Stimulated activated CD8-positive, alpha-beta memory T cell treated with anti-CD3 and anti-CD28 coated beads, Interleukin-12 subunit alpha, Interleukin-12 subunit beta, amount 100 ng/mL, for 24 hours (primary cell): ENCODE data around the gene MEIS2.

Experiments used
- DNase-seq: peaks from one replicate; pipeline ENCODE4 v3.0.0-alpha.2; 2020; ENCODE audit errors: extremely low read depth

The MEIS2 gene

GRCh38 chr15:36936613-36937012, 163.7 kb downstream of the MEIS2 start:
- no peak for DNase-seq

DNA sequence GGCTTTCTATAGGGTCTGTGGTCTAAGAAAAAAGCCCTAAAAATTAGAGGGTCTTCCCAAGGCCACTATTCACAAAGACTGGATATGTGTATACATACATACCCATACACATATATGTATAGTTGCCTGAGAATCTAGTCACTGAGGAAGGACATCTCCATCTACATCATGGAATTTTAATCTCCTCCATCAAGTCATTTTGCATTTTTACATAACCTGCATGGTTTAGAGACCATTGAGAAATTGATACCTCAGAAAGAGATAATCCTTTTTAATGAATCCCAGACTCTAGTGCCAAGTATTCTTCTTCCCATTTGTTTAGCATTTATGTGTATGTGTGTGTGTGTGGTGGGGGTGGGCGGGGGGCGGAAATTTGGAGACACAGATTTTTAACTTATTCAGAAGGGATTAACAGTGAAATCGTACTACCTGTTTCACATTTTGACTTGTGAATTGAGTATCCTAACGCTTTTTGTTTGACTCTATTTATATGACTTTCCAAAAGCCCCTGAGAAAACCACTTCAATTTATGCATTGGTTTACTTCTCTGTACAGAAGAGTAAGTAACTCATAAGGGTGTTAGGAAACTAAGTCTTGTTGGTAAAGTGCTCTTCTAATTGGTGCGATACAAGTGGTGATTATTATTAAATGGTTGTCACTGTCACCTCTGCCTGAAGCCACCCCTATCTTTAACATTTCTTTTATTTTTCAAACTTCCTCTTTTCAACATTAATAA, 166.9 kb downstream of the MEIS2 start:
- DNase-seq: no peak

- DNase-seq: no peak
Measured at GRCh38 chr15:36932070-36932469, 168.3 kb downstream of the MEIS2 start.

- no peak for DNase-seq
Measured at GRCh38 chr15:36931434-36931833, 168.9 kb downstream of the MEIS2 start.

GRCh38 chr15:36926427-36926825, 173.9 kb downstream of the MEIS2 start:
- no peak for DNase-seq

DNA sequence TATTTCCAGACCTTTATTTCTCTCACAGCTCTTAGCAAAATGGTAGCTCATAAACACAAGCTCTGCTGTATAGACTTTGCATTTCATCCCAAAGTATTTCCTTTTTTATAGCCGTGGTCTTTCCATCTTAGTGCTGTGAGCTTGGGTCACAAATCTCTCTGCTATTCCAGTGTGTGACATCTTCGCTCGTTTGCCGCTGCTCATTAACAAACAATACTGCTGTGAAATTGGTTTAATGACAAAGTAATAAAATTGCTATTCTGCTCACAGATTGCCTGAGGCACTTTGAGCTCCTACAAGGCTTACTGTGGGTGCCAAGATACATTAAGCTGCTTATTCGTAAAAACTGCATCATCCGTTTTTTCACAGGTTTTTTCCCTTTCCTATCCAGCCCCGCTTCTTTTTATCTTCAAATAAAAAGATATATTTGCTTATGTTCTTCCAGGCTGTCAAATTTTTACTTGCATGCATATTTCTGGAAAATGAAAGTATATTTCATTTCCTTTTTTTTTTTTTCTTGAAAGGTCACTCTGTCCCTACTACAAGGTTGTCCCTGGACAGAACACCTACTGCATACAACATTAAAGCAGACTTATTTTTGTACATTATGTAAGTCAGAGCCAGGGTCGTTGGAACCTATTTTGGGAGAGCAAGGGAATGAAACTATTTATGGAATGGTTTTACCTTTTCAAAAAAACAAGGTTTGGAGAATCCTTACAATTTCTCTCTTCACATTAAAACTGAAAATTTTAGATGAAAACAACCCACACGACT, 174.5 kb downstream of the MEIS2 start:
- no peak for DNase-seq

- DNase-seq: no peak
Measured at GRCh38 chr15:36925049-36925448, 175.3 kb downstream of the MEIS2 start.

GRCh38 chr15:36924034-36924433, 176.3 kb downstream of the MEIS2 start:
- DNase-seq: no peak

DNA sequence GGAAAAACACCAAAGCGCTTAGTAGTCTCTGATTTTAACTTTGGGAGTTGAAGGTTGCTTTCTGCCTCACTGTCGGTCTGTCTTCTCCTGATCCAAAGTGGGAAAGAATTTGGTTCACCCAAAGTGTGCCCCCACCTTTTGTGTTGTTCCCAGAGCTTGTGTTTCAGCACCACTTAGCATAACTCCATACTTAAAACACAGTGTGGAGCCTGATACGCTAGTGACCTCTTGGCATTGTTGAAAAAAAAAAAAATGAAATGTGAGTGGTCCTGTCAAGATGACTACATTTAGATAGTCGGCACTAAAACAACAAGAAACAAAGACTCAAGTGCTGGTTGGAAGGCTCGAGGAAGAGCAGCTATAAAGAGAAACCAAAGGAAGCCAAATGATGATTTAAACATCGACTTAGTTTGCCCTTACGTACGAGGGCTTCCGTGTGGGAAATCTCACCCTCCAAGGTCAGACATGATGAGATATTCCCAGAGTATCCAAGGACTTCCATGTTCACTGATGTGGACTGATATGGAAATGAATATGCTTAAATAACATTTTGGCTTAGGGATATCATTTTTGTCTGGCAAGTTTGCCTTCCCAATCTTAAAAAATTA, 178.8 kb downstream of the MEIS2 start:
- no peak for DNase-seq

DNA sequence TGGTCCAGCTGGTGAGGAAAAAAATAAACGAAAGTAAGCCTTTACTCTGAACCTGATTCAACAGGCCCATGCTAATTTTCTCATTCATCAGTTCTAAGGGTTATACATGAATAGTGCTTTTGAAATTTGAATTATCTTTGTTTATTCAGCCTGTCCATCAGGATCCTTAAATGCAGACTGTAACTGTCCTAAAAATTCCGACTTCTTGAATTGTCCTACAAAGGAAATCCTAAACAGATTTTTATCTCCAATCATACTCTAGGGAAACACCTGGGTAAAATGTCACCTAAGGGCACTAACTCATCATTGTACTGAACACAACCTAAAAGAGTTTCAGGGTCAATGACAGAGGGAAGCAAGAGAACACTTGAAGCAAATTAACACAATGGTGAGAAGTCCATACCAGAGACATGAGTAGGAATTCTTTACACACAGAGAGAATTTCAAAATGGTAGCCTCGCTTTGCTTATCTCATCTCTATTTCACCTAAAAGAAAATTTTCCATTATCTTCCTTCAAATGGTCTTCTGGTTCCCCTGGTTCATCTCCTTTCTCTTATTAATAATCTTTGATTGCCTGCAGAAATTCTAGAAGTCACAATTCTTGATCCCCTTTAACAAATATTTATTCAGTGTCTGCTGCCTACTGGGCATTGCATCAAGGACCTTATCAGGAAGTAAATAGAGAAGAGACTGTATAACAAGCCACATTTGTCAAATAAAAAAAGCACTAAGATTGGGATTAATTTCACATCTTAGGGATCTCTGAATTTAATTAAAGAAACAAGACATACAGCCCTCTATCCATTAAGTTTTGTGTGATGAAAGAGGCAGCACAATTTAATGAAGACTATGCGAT, 182.7 kb downstream of the MEIS2 start:
- no peak for DNase-seq

DNA sequence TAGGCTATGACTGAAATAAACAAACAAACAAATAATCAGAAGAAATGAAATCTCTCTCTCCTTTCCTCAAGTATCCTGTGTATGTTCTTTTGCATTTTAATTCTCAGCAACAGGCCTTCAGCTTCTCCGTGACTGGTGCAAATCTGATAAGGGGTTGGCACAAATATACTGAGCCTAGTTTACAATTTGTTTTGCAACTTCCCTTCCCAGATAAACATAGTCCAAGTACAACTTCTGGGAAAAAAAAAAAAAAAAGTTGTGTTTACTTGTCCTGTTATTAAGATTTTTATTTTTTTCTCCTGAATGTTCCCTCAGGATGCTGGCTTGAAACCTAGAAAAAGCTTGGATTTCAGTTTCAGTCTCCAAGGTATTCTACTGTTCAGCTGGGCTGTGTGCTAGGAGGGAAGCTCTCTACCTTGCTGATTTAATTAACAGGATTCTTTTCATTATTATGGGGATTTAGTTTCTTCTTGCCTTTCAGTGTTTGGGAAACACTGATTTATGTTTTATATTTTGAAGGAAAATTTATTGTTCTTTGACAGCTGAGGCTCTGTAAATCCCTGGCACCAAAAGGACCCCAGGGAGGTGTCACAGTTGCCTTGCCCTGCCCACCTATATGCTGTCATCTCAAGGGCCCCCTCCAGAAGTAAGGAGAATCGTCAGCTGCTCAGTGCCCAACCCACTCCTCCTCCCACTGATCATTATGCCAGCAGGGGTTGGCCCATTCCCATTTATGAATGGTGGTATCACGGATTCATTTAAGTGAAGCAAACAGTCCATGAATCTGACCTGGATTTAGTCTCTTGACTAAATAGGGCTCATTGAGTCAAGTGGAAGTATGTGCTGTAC, 185.2 kb downstream of the MEIS2 start:
- DNase-seq: no peak

DNA sequence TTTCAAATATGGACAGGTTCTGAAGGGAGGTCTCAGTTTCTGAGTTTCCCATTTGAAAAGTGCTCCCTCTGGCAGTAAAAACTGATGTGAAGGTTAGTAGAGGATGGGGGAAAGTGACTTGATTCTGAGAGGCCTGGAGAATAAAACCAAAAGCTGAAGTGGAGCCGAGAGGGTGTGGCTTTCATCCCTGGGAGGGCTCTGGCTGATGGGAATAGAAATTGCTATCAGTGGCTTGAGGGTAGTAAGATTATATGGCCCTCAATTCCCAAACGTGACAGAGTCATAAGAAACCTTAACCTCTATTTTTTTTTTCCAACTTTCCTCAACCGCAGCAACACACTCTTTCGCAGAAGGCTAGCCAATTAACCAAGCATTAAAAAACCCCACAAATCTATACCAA, 185.9 kb downstream of the MEIS2 start:
- no peak for DNase-seq

DNA sequence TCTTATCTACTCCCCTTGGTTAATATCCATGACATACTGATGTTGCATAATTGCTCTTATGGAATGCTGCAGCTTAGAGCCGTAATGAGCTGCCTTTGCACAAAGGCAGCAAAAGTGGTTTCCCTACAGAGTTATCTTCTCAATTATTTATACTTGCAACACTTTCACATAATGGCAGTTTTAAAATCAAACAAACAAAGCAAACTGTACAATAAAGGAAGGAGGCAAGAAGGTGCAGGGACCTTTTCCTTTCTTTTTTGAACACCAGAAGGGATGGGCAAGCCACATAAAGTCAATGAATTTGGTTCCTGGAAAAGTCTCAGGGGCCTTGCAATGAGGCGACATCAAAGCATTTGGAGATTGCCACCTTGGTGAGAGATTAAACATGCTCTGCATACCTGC, 188.0 kb downstream of the MEIS2 start:
- no peak for DNase-seq

DNA sequence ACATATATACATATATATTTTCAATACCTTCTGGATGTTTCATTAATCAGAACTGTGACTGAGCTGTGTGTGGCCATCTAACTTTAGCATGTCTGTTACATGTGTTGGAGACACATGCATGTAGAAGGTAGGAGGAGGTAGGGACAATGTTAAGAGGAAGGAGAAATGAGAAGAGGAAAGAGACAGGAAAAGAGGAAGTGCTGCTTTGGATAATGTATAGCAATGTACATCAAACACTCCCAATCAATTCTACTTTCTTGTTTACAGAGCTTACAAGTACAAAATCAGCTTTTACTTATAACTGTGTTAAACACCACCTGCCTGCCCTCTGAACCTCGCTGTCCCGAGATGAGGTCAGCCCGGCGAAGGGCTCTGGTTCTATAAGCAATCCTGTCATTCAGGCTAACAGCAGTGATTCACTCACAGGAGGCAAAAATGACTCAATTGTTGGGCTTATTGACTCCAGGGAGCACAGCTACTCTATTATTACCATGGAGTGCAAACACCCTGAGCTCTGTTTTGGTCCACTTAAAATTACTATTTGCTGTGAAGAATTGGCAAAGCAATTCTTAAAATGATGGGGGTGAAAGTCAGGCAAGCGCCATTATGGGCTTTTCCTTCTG, 188.9 kb downstream of the MEIS2 start:
- no peak for DNase-seq

- no peak for DNase-seq
Measured at GRCh38 chr15:36908991-36909390, 191.4 kb downstream of the MEIS2 start.

DNA sequence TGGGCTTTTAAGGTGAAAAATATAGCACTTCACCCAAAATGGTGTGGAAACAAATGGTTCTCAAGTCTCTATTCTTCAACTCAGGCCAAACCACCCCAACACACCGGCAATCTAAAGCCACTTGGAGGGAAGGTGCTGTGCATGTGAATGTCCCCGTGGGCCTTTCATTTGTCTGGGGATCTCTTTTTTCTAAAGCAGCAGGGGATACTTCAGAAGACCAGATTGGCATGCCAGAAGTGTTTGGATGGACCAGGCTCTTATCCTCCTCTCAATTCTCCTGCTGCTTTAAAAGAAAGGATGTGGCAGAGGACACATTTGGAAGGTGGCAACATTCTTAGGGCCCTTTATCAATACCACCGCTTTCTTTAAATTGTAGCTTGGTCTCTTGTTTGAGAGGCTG, 193.1 kb downstream of the MEIS2 start:
- no peak for DNase-seq

DNA sequence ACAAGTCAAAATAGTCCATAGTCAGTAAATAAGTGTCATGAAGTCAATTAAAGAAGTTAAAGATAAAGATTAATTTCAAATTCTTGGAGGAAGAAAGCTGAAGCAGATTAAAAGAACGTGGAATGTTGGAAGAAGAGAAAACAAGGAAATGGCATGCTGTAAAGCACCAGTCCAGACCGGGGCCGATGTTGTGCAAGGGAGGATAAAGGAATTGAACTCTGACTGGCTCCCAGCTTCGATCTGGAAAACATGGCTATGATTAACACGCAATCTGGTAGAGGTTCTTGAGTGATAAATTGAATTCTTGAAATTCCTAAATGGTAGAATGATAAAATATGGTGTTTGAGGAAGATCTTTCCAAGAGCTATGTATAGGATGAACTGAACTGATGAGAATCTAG, 194.4 kb downstream of the MEIS2 start:
- no peak for DNase-seq

DNA sequence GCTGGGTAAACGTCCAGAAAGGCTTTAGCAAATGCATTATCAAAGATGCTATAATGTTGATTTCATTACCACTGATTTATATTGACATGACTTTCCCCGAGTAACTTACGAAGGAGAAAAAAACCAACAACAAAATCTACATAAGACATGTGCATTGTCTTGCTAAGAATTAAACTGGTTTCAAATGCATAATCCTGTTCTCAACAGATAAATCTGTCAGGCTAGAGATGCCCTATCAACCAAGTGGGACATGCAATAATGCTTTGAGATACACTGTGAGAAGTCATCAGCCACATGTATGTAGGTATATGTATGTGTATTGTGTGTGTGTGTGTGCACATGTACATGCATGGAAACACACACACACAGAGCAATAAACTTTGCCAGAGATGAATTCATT, 195.6 kb downstream of the MEIS2 start:
- DNase-seq: no peak

- no peak for DNase-seq
Measured at GRCh38 chr15:36903922-36904556, 196.3 kb downstream of the MEIS2 start.

GRCh38 chr15:36903195-36903594, 197.2 kb downstream of the MEIS2 start:
- no peak for DNase-seq
